Rectal smooth muscle tissue (tissue), 1 donor: ENCODE results near the gene KCNF1.

Experiments
- H3K27ac ChIP-seq: one replicate; pipeline ENCODE4 v1.7.0; 2013; ENCODE audit warnings: low read depth, low read length, inconsistent platforms
- H3K27me3 ChIP-seq: one replicate; pipeline ENCODE4 v1.7.0; 2013; ENCODE audit warnings: low read length; ENCODE audit not compliant: control insufficient read depth, insufficient read depth
- H3K36me3 ChIP-seq: one replicate; pipeline ENCODE4 v1.7.0; 2013; ENCODE audit warnings: low read length; ENCODE audit not compliant: control insufficient read depth, insufficient read depth
- H3K4me1 ChIP-seq: one replicate; pipeline ENCODE4 v1.7.0; 2013; ENCODE audit warnings: low read length; ENCODE audit not compliant: control insufficient read depth, insufficient read depth
- H3K4me3 ChIP-seq: one replicate; pipeline ENCODE4 v1.7.0; 2013; ENCODE audit warnings: low read length
- H3K9ac ChIP-seq: one replicate; pipeline ENCODE4 v1.7.0; 2013; ENCODE audit warnings: low read length

The KCNF1 gene

GRCh38 chr2:10919771-10920621 is 8.3 kb downstream of the KCNF1 start:
- Histone ChIP-seq H3K27me3 (peaks cover 3% of the 10 kb centered on the region), H3K9ac (no peak overlapping the region), H3K4me1 (no peaks in the 10 kb centered on the region), H3K4me3 (no peak overlapping the region), H3K27ac (no peak overlapping the region), H3K36me3 (no peaks in the 10 kb centered on the region)

GRCh38 chr2:10920764-10921388 is 9.1 kb downstream of the KCNF1 start:
- H3K4me3 ChIP-seq, result no peak overlapping the region
- no peaks in the 10 kb centered on the region for H3K27me3 ChIP-seq
- no peak overlapping the region for H3K9ac ChIP-seq
- H3K27ac ChIP-seq, result no peak overlapping the region
- H3K36me3 ChIP-seq, result no peaks in the 10 kb centered on the region
- no peaks in the 10 kb centered on the region for H3K4me1 ChIP-seq

- Histone ChIP-seq H3K27me3 (no peaks in the 10 kb centered on the region), H3K4me1 (no peaks in the 10 kb centered on the region), H3K4me3 (no peak overlapping the region), H3K9ac (no peak overlapping the region), H3K27ac (no peak overlapping the region), H3K36me3 (no peaks in the 10 kb centered on the region)
Measured at GRCh38 chr2:10921525-10921924, 9.8 kb downstream of the KCNF1 start.

- Histone ChIP-seq H3K4me1 (no peaks in the 10 kb centered on the region), H3K27ac (no peak overlapping the region), H3K36me3 (no peaks in the 10 kb centered on the region), H3K27me3 (no peaks in the 10 kb centered on the region), H3K9ac (no peak overlapping the region), H3K4me3 (no peak overlapping the region)
Measured at GRCh38 chr2:10922307-10923007, 10.7 kb downstream of the KCNF1 start.

GRCh38 chr2:10923008-10923375 is 11.3 kb downstream of the KCNF1 start:
- Histone ChIP-seq H3K4me3 (no peak overlapping the region), H3K36me3 (no peaks in the 10 kb centered on the region), H3K9ac (no peak overlapping the region), H3K27ac (no peak overlapping the region), H3K27me3 (no peaks in the 10 kb centered on the region), H3K4me1 (no peaks in the 10 kb centered on the region)

GRCh38 chr2:10923965-10924364 is 12.2 kb downstream of the KCNF1 start:
- no peaks in the 10 kb centered on the region for H3K4me1 ChIP-seq
- no peak overlapping the region for H3K27ac ChIP-seq
- no peak overlapping the region for H3K4me3 ChIP-seq
- H3K9ac ChIP-seq, result no peak overlapping the region
- H3K27me3 ChIP-seq, result no peaks in the 10 kb centered on the region
- no peaks in the 10 kb centered on the region for H3K36me3 ChIP-seq

- no peaks in the 10 kb centered on the region for H3K36me3 ChIP-seq
- no peak overlapping the region for H3K9ac ChIP-seq
- H3K27me3 ChIP-seq, result no peaks in the 10 kb centered on the region
- H3K4me3 ChIP-seq, result no peak overlapping the region
- H3K4me1 ChIP-seq, result no peaks in the 10 kb centered on the region
- no peak overlapping the region for H3K27ac ChIP-seq
Measured at GRCh38 chr2:10924441-10924840, 12.7 kb downstream of the KCNF1 start.

GRCh38 chr2:10924859-10925258 is 13.1 kb downstream of the KCNF1 start:
- no peak overlapping the region for H3K27ac ChIP-seq
- no peak overlapping the region for H3K4me3 ChIP-seq
- no peaks in the 10 kb centered on the region for H3K4me1 ChIP-seq
- no peaks in the 10 kb centered on the region for H3K27me3 ChIP-seq
- no peak overlapping the region for H3K9ac ChIP-seq
- no peaks in the 10 kb centered on the region for H3K36me3 ChIP-seq

GRCh38 chr2:10926191-10926820 is 14.6 kb downstream of the KCNF1 start:
- no peak overlapping the region for H3K4me3 ChIP-seq
- H3K27ac ChIP-seq, result no peak overlapping the region
- no peak overlapping the region for H3K9ac ChIP-seq
- H3K36me3 ChIP-seq, result no peaks in the 10 kb centered on the region
- no peaks in the 10 kb centered on the region for H3K27me3 ChIP-seq
- no peaks in the 10 kb centered on the region for H3K4me1 ChIP-seq

GRCh38 chr2:10930721-10931516 is 19.2 kb downstream of the KCNF1 start:
- no peak overlapping the region for H3K9ac ChIP-seq
- no peaks in the 10 kb centered on the region for H3K36me3 ChIP-seq
- no peaks in the 10 kb centered on the region for H3K4me1 ChIP-seq
- H3K27me3 ChIP-seq, result no peaks in the 10 kb centered on the region
- H3K27ac ChIP-seq, result no peak overlapping the region
- H3K4me3 ChIP-seq, result no peak overlapping the region

GRCh38 chr2:10931710-10932255 is 20.0 kb downstream of the KCNF1 start:
- no peaks in the 10 kb centered on the region for H3K36me3 ChIP-seq
- H3K27ac ChIP-seq, result no peak overlapping the region
- H3K4me1 ChIP-seq, result no peaks in the 10 kb centered on the region
- no peaks in the 10 kb centered on the region for H3K27me3 ChIP-seq
- H3K9ac ChIP-seq, result no peak overlapping the region
- H3K4me3 ChIP-seq, result no peak overlapping the region
